Breast epithelium (tissue), 3 donors: ENCODE results near the gene MAPKAP1.

Experiments used
- CTCF ChIP-seq, 3 donors: fragments of 450-650 bp; IDR thresholded peaks; one replicate each; pipeline ENCODE4 v1.5.1; 2016 to 2017; ENCODE audit warnings: antibody characterized with exemption in 3 of 3, mild to moderate bottlenecking in 3 of 3, moderate library complexity in 3 of 3
- POLR2A ChIP-seq: fragments of 450-650 bp; IDR thresholded peaks from one replicate; pipeline ENCODE4 v1.6.1; 2016; ENCODE audit warnings: antibody characterized with exemption, mild to moderate bottlenecking, moderate library complexity
- POLR2AphosphoS5 ChIP-seq, 3 donors: sonication (generic); formaldehyde crosslinking; IDR thresholded peaks; one replicate each; pipeline ENCODE4 v1.6.1; 2017; ENCODE audit warnings: antibody characterized with exemption in 3 of 3

- TF ChIP-seq CTCF (IDR thresholded peaks at IDR 0.05) (no peak), POLR2A (no peak), POLR2AphosphoS5 (IDR thresholded peaks at IDR 0.05) (no peak)
These were observed 35.6 kb upstream of the MAPKAP1 start for GRCh38 chr9:125742657-125743056.
